KOPT-K1 (cell line): ENCODE data around the gene ITIH4.
A peak's percentile ranks its signal among the peaks of the same experiment; 100 is the strongest.

Source experiments
- H3K27ac ChIP-seq: fragments of 200-600 bp; sonication (generic); 2 replicates; pipeline ENCODE4 v1.5.1; 2016; ENCODE audit warnings: antibody characterized with exemption, mild to moderate bottlenecking, low read depth, low read length; ENCODE audit not compliant: poor library complexity, severe bottlenecking
- H3K36me3 ChIP-seq: fragments of 200-600 bp; sonication (generic); 2 replicates; pipeline ENCODE4 v1.5.1; 2017; ENCODE audit warnings: antibody characterized with exemption, mild to moderate bottlenecking, low read length, moderate library complexity; ENCODE audit not compliant: insufficient read depth
- H3K9me3 ChIP-seq: fragments of 200-600 bp; sonication (generic); 2 replicates; pipeline ENCODE4 v1.5.1; 2017; ENCODE audit warnings: antibody characterized with exemption, low read length, mild to moderate bottlenecking; ENCODE audit not compliant: insufficient read depth, poor library complexity, severe bottlenecking

Gene ITIH4

GRCh38 chr3:52771334-52771681 lies 59.2 kb downstream of the ITIH4 start:
- H3K27ac ChIP-seq = peak overlapping the region; percentile 84
- peaks cover 20% of the 10 kb centered on the region for H3K36me3 ChIP-seq
- H3K9me3 ChIP-seq = no peaks in the 10 kb centered on the region

- H3K27ac ChIP-seq = peak within 1 kb of the TSS; percentile 84
- peaks cover 26% of the 10 kb centered on the region for H3K36me3 ChIP-seq
- H3K9me3 ChIP-seq = no peaks in the 10 kb centered on the region
These were observed 59.8 kb downstream of the ITIH4 start, which contains the start of gene NEK4 for GRCh38 chr3:52770496-52771333. NEK4 (minus strand) TSS chr3:52770940; CDS start chr3:52770746, 194 bp downstream.

- H3K9me3 ChIP-seq = no peaks in the 10 kb centered on the region
- H3K36me3 ChIP-seq = peaks cover 34% of the 10 kb centered on the region
- H3K27ac ChIP-seq = peak overlapping the region; percentile 84
These were observed 60.6 kb downstream of the ITIH4 start for GRCh38 chr3:52769786-52770455.

- Histone ChIP-seq H3K9me3 (no peaks in the 10 kb centered on the region), H3K36me3 (peaks cover 95% of the 10 kb centered on the region), H3K27ac (no peak overlapping the region)
These were observed 67.0 kb downstream of the ITIH4 start for GRCh38 chr3:52763466-52763865.
